ENCODE results near the gene CYP4F11.

The CYP4F11 gene

GRCh38 chr19:15919243-15919642 is 15.1 kb downstream of the CYP4F11 start:
- no peak overlapping the region for H3K27ac ChIP-seq (ENCODE audit: low read length)
- no peak for DNase-seq
- H3K36me3 ChIP-seq (ENCODE audit: insufficient read depth, low read length) = no peaks in the 10 kb centered on the region
- H2AFZ ChIP-seq (ENCODE audit: low read depth, low read length) = no peak overlapping the region
- ATAC-seq (ENCODE audit: insufficient read depth, low read depth) = no peak
- H3K9me3 ChIP-seq (ENCODE audit: insufficient read depth, low read length, severe bottlenecking) = peaks cover 4% of the 10 kb centered on the region
- H3K27me3 ChIP-seq (ENCODE audit: insufficient read depth, low read length, poor library complexity) = no peaks in the 10 kb centered on the region
- no peak overlapping the region for H3K4me2 ChIP-seq (ENCODE audit: insufficient read depth, low read length)
- H3K79me2 ChIP-seq (ENCODE audit: insufficient read depth, low read length) = no peaks in the 10 kb centered on the region
- TF ChIP-seq EZH2 (IDR thresholded peaks at IDR 0.05; ENCODE audit: borderline replicate concordance, low read depth, low read length, severe bottlenecking) (no peak), CTCF (IDR thresholded peaks at IDR 0.05; ENCODE audit: borderline replicate concordance, extremely low read depth, low read length, poor library complexity, severe bottlenecking) (no peak)
- no peaks in the 10 kb centered on the region for H3K4me1 ChIP-seq (ENCODE audit: insufficient read depth, low read length)
- no peak overlapping the region for H3K9ac ChIP-seq (ENCODE audit: low read depth, low read length)
- H4K20me1 ChIP-seq (ENCODE audit: insufficient read depth, low read length) = no peaks in the 10 kb centered on the region
- H3K4me3 ChIP-seq (ENCODE audit: low read depth in 1 of 2, low read length in 2 of 2) = no peak overlapping the region

- Histone ChIP-seq H2AFZ (ENCODE audit: low read depth, low read length) (no peak overlapping the region), H3K36me3 (ENCODE audit: insufficient read depth, low read length) (no peaks in the 10 kb centered on the region), H3K4me1 (ENCODE audit: insufficient read depth, low read length) (no peaks in the 10 kb centered on the region), H3K79me2 (ENCODE audit: insufficient read depth, low read length) (no peaks in the 10 kb centered on the region), H3K9ac (ENCODE audit: low read depth, low read length) (no peak overlapping the region), H4K20me1 (ENCODE audit: insufficient read depth, low read length) (no peaks in the 10 kb centered on the region), H3K4me2 (ENCODE audit: insufficient read depth, low read length) (no peak overlapping the region), H3K4me3 (ENCODE audit: low read depth in 1 of 2, low read length in 2 of 2) (no peak overlapping the region), H3K9me3 (ENCODE audit: insufficient read depth, low read length, severe bottlenecking) (peaks cover 4% of the 10 kb centered on the region), H3K27me3 (ENCODE audit: insufficient read depth, low read length, poor library complexity) (peaks cover 5% of the 10 kb centered on the region), H3K27ac (ENCODE audit: low read length) (no peak overlapping the region)
- DNase-seq = no peak
- TF ChIP-seq CTCF (IDR thresholded peaks at IDR 0.05; ENCODE audit: borderline replicate concordance, extremely low read depth, low read length, poor library complexity, severe bottlenecking) = no peak
- TF ChIP-seq EZH2 (IDR thresholded peaks at IDR 0.05; ENCODE audit: borderline replicate concordance, low read depth, low read length, severe bottlenecking) = no peak
- ATAC-seq (ENCODE audit: insufficient read depth, low read depth) = no peak
Observed at GRCh38 chr19:15915109-15915508, 19.2 kb downstream of the CYP4F11 start.

- ATAC-seq (ENCODE audit: insufficient read depth, low read depth) = no peak
- peaks cover 5% of the 10 kb centered on the region for H3K27me3 ChIP-seq (ENCODE audit: insufficient read depth, low read length, poor library complexity)
- DNase-seq = no peak
Observed at GRCh38 chr19:15913830-15914229, 20.5 kb downstream of the CYP4F11 start.

More at GRCh38 chr19:15913830-15914229, 20.5 kb downstream of the CYP4F11 start:
- no peak for TF ChIP-seq EZH2 (IDR thresholded peaks at IDR 0.05; ENCODE audit: borderline replicate concordance, low read depth, low read length, severe bottlenecking)
- TF ChIP-seq CTCF (IDR thresholded peaks at IDR 0.05; ENCODE audit: borderline replicate concordance, extremely low read depth, low read length, poor library complexity, severe bottlenecking) = no peak
- Histone ChIP-seq H3K9ac (ENCODE audit: low read depth, low read length) (no peak overlapping the region), H3K79me2 (ENCODE audit: insufficient read depth, low read length) (no peaks in the 10 kb centered on the region), H2AFZ (ENCODE audit: low read depth, low read length) (no peak overlapping the region), H3K36me3 (ENCODE audit: insufficient read depth, low read length) (no peaks in the 10 kb centered on the region), H3K4me3 (ENCODE audit: low read depth in 1 of 2, low read length in 2 of 2) (no peak overlapping the region), H3K27ac (ENCODE audit: low read length) (no peak overlapping the region), H4K20me1 (ENCODE audit: insufficient read depth, low read length) (no peaks in the 10 kb centered on the region), H3K4me2 (ENCODE audit: insufficient read depth, low read length) (no peak overlapping the region), H3K4me1 (ENCODE audit: insufficient read depth, low read length) (no peaks in the 10 kb centered on the region), H3K9me3 (ENCODE audit: insufficient read depth, low read length, severe bottlenecking) (peaks cover 4% of the 10 kb centered on the region)

Measured in DND-41 (cell line).